ENCODE data around the gene LYG2.
"Not testable (repeated sequence)": the region's sequence is repeated elsewhere in the genome, so short reads cannot be mapped to it uniquely, and the experiment has no call there.

The LYG2 gene

DNA sequence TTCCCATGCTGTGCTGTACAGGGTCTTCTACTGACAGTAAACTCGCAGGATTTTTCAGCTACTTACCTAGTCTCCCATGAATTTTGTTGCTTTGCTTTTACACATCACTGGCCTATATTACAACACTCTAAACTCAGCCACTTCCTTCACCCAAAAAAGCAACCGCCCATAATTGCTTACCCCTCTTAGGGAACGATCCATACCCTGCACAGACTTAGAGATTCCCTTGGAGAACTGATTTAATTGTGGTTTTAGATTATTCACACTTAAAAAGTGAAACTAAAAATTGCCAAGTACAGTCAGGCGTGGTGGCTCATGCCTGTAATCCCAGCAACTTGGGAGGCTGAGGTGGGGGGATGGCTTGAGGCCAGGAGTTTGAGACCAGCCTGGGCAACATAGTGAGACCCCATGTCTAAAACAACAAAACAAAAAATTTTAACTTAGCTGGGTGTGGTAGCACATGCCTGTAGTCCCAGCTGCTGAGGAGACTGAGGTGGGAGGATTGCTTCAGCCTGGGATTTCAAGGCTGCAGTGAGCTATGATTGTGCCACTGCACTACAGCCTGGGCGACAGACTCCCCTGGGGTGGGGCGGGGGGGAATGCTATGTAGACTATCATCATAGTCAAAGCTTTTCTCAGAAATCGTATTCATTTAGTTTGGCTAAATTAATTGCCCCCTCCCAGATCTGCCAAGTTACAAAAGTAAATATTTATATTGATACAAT, 55.2 kb downstream of the LYG2 start:
- peak; percentile 38 to 58 (median 51) for DNase-seq

DNA sequence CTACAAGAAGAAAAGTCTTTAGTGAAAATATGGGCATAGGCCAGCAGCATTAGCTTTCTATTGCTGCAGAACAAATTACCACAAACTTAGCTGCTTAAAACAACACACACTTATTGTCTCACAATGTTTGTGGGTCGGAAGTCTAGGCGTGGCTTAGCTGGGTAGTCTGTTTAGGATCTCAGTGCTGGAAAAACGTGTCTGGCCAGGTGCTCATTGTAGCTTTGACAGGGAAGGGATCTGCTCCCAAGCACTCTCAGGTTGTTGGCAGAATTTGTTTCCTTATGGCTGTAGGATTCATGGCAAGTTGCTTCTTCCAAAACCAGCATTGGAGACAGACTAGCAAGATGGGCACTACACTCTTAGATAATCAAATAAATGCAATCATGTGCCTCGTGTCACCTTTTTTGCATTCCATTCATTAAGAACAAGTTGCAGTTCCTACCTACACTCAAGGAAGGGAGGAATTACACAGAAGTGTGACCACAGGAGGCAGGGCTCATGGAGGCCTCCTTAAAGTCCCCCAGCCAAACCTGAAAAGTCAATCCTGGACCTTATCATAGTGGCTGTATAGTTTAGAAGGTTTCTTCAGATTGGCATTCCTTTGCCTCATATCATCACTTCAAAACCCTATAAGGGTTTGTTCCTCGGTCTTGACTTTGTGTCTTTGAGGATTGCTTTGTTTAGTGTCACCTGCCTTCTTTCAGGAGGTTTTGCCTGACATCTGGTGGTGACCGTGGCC, 57.2 kb downstream of the LYG2 start:
- no peak for DNase-seq

DNA sequence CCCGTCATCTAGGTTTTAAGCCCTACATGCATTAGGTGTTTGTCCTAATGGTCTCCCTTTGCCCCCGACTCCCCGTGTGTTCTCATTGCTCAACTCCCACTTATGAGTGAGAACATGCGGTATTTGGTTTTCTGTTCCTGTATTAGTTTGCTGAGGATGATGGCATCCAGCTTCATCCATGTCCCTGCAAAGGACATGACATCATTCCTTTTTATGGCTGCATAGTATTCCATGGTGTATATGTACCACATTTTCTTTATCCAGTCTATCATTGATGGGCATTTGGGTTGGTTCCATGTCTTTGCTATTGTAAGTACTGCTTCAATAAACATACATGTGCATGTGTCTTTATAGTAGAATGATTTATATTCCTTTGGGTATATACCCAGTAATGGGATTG, 63.1 kb downstream of the LYG2 start:
- not testable (repeated sequence) for DNase-seq
